H9 (cell line): ENCODE results near the gene FNIP1. TPM values are rescaled to one million over a fixed set of nuclear protein-coding genes. Genes with fewer than 3 reads are reported as not detected.

Experiments used
- DNase-seq: peaks from one replicate; pipeline ENCODE4 v3.0.0-alpha.2; 2017
- H2AFZ ChIP-seq: one replicate; pipeline ENCODE4 v1.6.1; 2013; ENCODE audit warnings: mild to moderate bottlenecking, low read length, control low read depth, moderate library complexity
- H2AK5ac ChIP-seq: 2 replicates; pipeline ENCODE4 v1.6.1; 2013; ENCODE audit warnings: low read length, control low read depth, mixed read lengths; ENCODE audit not compliant: insufficient read length
- H2BK120ac ChIP-seq: one replicate; pipeline ENCODE4 v1.6.1; 2013; ENCODE audit warnings: low read depth, mild to moderate bottlenecking, low read length, control low read depth, inconsistent platforms; ENCODE audit not compliant: poor library complexity, severe bottlenecking
- H2BK12ac ChIP-seq: 2 replicates; pipeline ENCODE4 v1.6.1; 2013; ENCODE audit warnings: low read length, control low read depth, mixed read lengths, low read depth; ENCODE audit not compliant: insufficient read length
- H2BK15ac ChIP-seq: 2 replicates; pipeline ENCODE4 v1.6.1; 2013; ENCODE audit warnings: low read depth, low read length, control low read depth
- H2BK20ac ChIP-seq: one replicate; pipeline ENCODE4 v1.6.1; 2013; ENCODE audit warnings: low read depth, mild to moderate bottlenecking, low read length, control low read depth, inconsistent platforms; ENCODE audit not compliant: poor library complexity, severe bottlenecking
- H2BK5ac ChIP-seq: 2 replicates; pipeline ENCODE4 v1.6.1; 2013; ENCODE audit warnings: low read length, control low read depth, mixed read lengths; ENCODE audit not compliant: insufficient read length
- H3K14ac ChIP-seq: 2 replicates; pipeline ENCODE4 v1.6.1; 2013; ENCODE audit warnings: low read length, control low read depth; ENCODE audit not compliant: insufficient read depth
- H3K18ac ChIP-seq: 2 replicates; pipeline ENCODE4 v1.6.1; 2013; ENCODE audit warnings: low read depth, mild to moderate bottlenecking, mixed read lengths, low read length, control low read depth; ENCODE audit not compliant: insufficient read length
- H3K23ac ChIP-seq: 2 replicates; pipeline ENCODE4 v1.6.1; 2013; ENCODE audit warnings: low read length, control low read depth, mixed read lengths, low read depth; ENCODE audit not compliant: insufficient read length
- H3K23me2 ChIP-seq: 2 replicates; pipeline ENCODE4 v1.6.1; 2013; ENCODE audit warnings: low read depth, mild to moderate bottlenecking, mixed read lengths, low read length, control low read depth; ENCODE audit not compliant: insufficient read length, poor library complexity, severe bottlenecking
- H3K27ac ChIP-seq: 2 replicates; pipeline ENCODE4 v1.5.1; 2013; ENCODE audit warnings: low read length, control low read depth, mixed read lengths, low read depth; ENCODE audit not compliant: insufficient read length
- H3K27me3 ChIP-seq: 2 replicates; pipeline ENCODE4 v1.6.1; 2013; ENCODE audit warnings: low read length, control low read depth, inconsistent platforms; ENCODE audit not compliant: insufficient read depth
- H3K4ac ChIP-seq: 2 replicates; pipeline ENCODE4 v1.6.1; 2013; ENCODE audit warnings: low read depth, mild to moderate bottlenecking, control low read depth, inconsistent platforms, low read length, moderate library complexity
- H3K4me1 ChIP-seq: 2 replicates; pipeline ENCODE4 v1.6.1; 2013; ENCODE audit warnings: low read length, control low read depth, inconsistent platforms; ENCODE audit not compliant: insufficient read depth
- H3K4me2 ChIP-seq: 2 replicates; pipeline ENCODE4 v1.6.1; 2013; ENCODE audit warnings: low read length, control low read depth, mixed read lengths; ENCODE audit not compliant: insufficient read length, insufficient read depth
- H3K56ac ChIP-seq: 2 replicates; pipeline ENCODE4 v1.6.1; 2013; ENCODE audit warnings: low read depth, mild to moderate bottlenecking, mixed read lengths, low read length, control low read depth; ENCODE audit not compliant: insufficient read length
- H3K79me1 ChIP-seq: 2 replicates; pipeline ENCODE4 v1.6.1; 2013; ENCODE audit warnings: low read depth, mild to moderate bottlenecking, moderate library complexity, low read length, control low read depth, inconsistent platforms; ENCODE audit not compliant: insufficient read depth, poor library complexity, severe bottlenecking
- H3K79me2 ChIP-seq: 2 replicates; pipeline ENCODE4 v1.6.1; 2013; ENCODE audit warnings: low read length, control low read depth, inconsistent platforms; ENCODE audit not compliant: insufficient read depth
- H3K9ac ChIP-seq: 2 replicates; pipeline ENCODE4 v1.6.1; 2013; ENCODE audit warnings: low read length, control low read depth, mixed read lengths; ENCODE audit not compliant: insufficient read length; ENCODE audit errors: extremely low read depth
- H3K9me3 ChIP-seq: one replicate; pipeline ENCODE4 v1.6.1; 2013; ENCODE audit warnings: low read depth, low read length, inconsistent platforms; ENCODE audit not compliant: control insufficient read depth
- H3T11ph ChIP-seq: one replicate; pipeline ENCODE4 v1.6.1; 2013; ENCODE audit warnings: mild to moderate bottlenecking, low read length, control low read depth, inconsistent platforms
- H4K20me1 ChIP-seq: one replicate; pipeline ENCODE4 v1.6.1; 2013; ENCODE audit not compliant: control insufficient read depth, insufficient read length, insufficient read depth
- H4K5ac ChIP-seq: 2 replicates; pipeline ENCODE4 v1.6.1; 2013; ENCODE audit warnings: low read depth, mild to moderate bottlenecking, mixed read lengths, low read length, control low read depth; ENCODE audit not compliant: insufficient read length
- H4K8ac ChIP-seq: replicated peaks from 2 replicates; pipeline ENCODE4 v1.6.1; 2013; ENCODE audit warnings: low read length, control low read depth, mixed read lengths, low read depth; ENCODE audit not compliant: insufficient read length
- H4K91ac ChIP-seq: 2 replicates; pipeline ENCODE4 v1.6.1; 2013; ENCODE audit warnings: low read depth, mild to moderate bottlenecking, moderate library complexity, mixed read lengths, low read length, control low read depth; ENCODE audit not compliant: insufficient read length
- H3K27ac Mint-ChIP-seq, 3 experiments: 2 replicates in 2 of 3; 3 replicates in 1 of 3; pipeline ENCODE4 v1.8.0; 2020 to 2021; ENCODE audit warnings: mixed read lengths in 3 of 3, mild to moderate bottlenecking in 1 of 3, moderate library complexity in 1 of 3
- H3K27me3 Mint-ChIP-seq: 2 replicates; pipeline ENCODE4 v1.8.0; 2021; ENCODE audit warnings: low read depth, mild to moderate bottlenecking, moderate library complexity, mixed read lengths
- H3K36me3 Mint-ChIP-seq, 3 experiments: 2 replicates in 2 of 3; 3 replicates in 1 of 3; pipeline ENCODE4 v1.8.0; 2020 to 2021; ENCODE audit warnings: low read depth in 3 of 3, mixed read lengths in 3 of 3; ENCODE audit not compliant: insufficient read depth in 1 of 3
- H3K4me1 Mint-ChIP-seq, 2 experiments: 2 replicates each; pipeline ENCODE4 v1.8.0; 2020; ENCODE audit warnings: mixed read lengths in 2 of 2
- H3K4me3 Mint-ChIP-seq, 2 experiments: 2 replicates in 1 of 2; 3 replicates in 1 of 2; pipeline ENCODE4 v1.8.0; 2020 to 2021; ENCODE audit warnings: mild to moderate bottlenecking in 2 of 2, mixed read lengths in 2 of 2, moderate library complexity in 1 of 2
- H3K9me3 Mint-ChIP-seq, 2 experiments: 2 replicates in 1 of 2; 3 replicates in 1 of 2; pipeline ENCODE4 v1.8.0; 2020; ENCODE audit warnings: mild to moderate bottlenecking in 2 of 2, mixed read lengths in 2 of 2, moderate library complexity in 1 of 2
- CTCF ChIP-seq: fragments of 200-600 bp; sonication (generic); conservative IDR thresholded peaks from 3 replicates; pipeline ENCODE4 v1.8.0; 2021; ENCODE audit warnings: antibody characterized with exemption, mild to moderate bottlenecking
- WGBS: extraction: QIAGEN DNeasy Blood & Tissue Kit; methylation state at CpG from one replicate; pipeline ENCODE4 v1.1.7; 2013; ENCODE audit warnings: missing lambda C conversion rate, low lambda C conversion rate, mixed read lengths; ENCODE audit not compliant: insufficient read length; ENCODE audit errors: extremely low coverage; 5-methylcytosine and 5-hydroxymethylcytosine counted together
- total RNA-seq: library from RNA; stranded (reverse); gene quantifications from 2 replicates; pipeline ENCODE4 v1.2.1, GENCODE V29; 2021

The FNIP1 gene
- total RNA-seq, 1 experiment from 2014 or later, result 13.4 TPM

- Histone ChIP-seq H3K27me3 (no peaks in the 10 kb centered on the region), H4K8ac (no peak overlapping the region), H2AFZ (no peak overlapping the region), H3K4me2 (no peak overlapping the region), H3K27ac (no peak overlapping the region), H4K5ac (no peak overlapping the region), H3K4ac (no peak overlapping the region), H3K18ac (no peak overlapping the region), H2BK120ac (no peak overlapping the region), H3K9ac (no peak overlapping the region), H3K4me1 (peaks cover 4% of the 10 kb centered on the region; the same call in 1 of the 2 replicates), H2BK12ac (no peak overlapping the region), H3K23me2 (no peaks in the 10 kb centered on the region), H3T11ph (no peak overlapping the region), H3K23ac (no peak overlapping the region), H2BK15ac (no peak overlapping the region), H3K79me1 (peaks cover 6% of the 10 kb centered on the region), H3K79me2 (no peaks in the 10 kb centered on the region), H2BK20ac (no peak overlapping the region), H3K14ac (no peak overlapping the region), H4K20me1 (no peaks in the 10 kb centered on the region), H4K91ac (no peak overlapping the region), H2AK5ac (no peak overlapping the region), H2BK5ac (no peak overlapping the region), H3K56ac (no peak overlapping the region), H3K9me3 (no peaks in the 10 kb centered on the region)
- DNase-seq, result no peak
- no CpG with 5 or more reads among the region's 7 CpGs for WGBS
- peaks cover 6 to 7% of the 10 kb centered on the region in 2 experiments for H3K4me1 Mint-ChIP-seq
- no peaks in the 10 kb centered on the region for H3K27me3 Mint-ChIP-seq
- no peaks in the 10 kb centered on the region; a peak in 1 of 7 replicates for H3K36me3 Mint-ChIP-seq
- no peak for TF ChIP-seq CTCF
- no peak overlapping the region for H3K4me3 Mint-ChIP-seq
- no peak overlapping the region for H3K27ac Mint-ChIP-seq
- no peaks in the 10 kb centered on the region for H3K9me3 Mint-ChIP-seq
Measured at GRCh38 chr5:131749138-131749537, 47.7 kb downstream of the FNIP1 start.
